Islet of Langerhans (tissue), 1 donor: ENCODE results near the gene F12.

Source experiments
- FAIRE-seq: peaks from one replicate; lab custom pipeline; 2011; peaks lifted over from hg19 to GRCh38; lab: Jason Lieb, UNC

Gene F12

DNA sequence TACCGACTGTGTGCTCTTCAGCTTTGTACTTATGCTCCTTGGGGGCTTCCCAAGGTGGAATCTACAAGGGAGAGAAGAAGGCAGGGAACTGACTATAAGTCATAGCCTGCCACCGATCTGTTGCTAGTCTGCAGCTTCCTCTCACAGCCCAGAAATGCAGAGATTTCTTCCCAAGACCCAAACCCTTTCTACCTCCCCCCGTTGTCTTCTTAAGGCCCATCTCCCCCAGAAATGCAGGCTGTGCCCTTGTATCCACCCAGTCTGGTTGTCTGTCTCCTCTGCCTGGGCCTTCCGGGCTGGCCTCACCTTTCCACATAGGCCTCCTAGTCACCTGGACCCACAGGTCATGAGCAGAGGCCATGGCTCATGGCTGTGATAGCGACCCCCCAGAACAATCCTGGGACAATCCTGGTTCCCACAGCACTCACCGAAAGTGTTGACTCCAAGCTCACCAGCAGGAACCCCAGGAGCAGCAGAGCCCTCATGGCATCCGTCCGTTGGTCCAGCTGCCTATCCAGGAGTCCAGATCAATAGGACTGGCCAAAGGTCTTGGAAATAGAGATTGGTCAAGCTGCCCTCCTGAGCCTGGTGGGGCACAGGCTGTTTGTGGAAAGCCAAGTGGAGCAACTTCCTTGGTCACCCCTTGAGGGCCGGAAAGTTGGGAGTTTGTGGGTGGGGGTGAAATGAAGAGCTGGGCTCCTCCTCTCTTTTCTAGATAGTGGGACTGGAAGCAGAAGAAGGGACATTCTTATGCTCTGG lies at the start of gene F12:
TSS of gene F12 (minus strand) at position 522 of the 759 bp plus-strand sequence. CDS start at position 485, 37 bp downstream.
- FAIRE-seq: no peak

DNA sequence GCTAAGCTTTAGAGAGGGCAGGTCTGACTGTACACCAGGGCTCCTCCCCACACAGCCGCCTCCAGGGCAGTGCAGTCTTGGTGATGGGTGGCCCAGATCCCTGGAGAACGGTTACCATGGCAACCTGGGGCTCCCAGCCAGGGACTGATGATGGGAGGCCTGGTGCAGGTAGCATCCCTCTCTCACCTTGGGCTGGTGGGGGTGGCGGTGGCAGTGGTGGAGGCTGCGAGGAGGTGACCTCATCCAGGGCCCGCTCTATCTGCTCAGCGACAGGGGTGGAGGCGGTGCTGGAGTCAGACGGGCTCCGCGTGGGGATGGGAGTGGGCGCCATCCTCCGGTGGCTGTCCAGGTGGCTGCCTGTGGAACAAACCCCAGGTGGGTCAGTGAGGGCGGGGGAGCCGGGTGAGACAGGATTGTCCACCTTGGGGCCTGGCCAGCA lies 49.6 kb upstream of the F12 start:
- no peak for FAIRE-seq

DNA sequence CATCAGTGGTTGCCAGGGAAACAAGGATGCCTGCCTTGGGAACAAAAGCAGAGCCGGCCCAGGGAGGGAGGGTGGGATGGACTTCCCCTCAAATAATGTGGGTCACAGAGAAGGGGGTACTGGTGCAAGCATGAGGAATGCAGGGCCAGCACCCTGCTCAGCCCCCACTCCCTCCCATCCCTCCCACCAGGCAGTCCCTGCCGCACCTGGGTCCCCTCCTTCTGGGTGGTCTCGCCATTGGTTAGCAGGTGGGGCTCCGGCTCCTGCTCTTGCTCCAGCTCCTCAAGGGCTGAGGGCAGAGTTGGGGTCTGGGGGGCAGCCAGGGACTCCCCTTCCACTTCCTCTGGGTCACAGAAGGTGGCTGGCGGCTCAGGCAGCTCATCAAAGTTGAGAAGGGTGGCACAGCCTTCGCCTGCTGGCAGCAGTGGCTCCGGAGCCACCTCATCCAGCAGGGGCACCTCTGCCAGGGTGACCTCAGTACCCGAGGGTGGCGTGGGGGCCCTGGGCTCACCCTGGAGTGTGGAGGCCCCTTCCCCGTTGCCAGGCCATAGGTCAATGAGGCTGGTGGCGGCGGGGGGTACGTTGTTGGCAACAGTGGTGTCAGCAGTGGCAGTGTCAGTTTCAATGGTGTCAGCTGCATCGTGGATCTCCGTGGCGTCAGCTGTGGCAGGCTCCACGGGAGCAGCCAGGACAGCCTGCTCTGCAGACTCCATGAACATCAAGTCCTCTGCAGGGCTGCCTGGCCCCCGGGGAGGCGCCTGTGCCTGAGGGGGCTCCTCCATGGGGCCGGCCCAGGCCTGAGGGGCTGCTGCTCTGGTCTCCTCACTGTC lies 48.7 kb upstream of the F12 start:
- FAIRE-seq: no peak

DNA sequence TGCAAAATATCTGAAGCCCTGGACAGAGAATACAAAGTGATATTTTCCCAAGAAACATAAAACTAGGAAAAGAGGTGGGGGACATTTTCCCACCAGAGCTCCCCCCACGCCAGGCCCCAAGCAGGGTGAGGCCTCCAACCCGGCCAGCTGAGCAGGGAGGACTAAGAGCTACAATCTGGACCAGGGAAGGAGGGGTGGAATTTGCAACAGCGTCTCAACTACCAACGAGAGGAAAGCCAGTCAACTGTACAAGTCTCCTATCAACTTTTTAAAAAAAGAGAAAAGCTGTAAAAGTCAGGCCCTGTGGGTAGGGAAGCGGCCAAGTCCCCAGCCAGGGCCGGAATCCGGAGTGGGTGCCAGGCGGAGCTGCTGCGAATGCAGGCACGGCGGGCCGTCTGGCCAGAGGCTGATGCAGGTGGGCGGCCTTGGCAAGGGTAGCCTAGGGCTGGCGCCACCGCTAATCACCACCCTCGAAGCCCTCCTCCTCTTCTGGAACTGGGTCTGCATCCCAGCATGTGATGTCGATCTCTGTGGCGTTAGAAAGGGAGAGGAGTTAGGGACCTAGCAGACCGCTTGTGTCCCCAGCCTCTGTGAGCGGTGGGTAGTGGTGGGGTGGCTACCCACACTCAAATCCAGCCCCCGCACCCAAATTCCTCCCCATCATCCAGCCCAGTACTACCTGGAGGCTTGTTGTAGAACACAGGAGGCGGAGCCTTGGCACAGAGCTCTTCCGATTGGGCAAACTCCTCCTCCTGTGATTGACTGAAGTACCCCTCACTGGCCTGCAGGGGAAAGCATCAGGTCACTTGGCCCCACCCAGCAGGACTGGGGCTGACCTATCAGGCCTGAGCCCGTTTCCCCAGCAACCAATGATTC lies 47.9 kb upstream of the F12 start:
- no peak for FAIRE-seq

DNA sequence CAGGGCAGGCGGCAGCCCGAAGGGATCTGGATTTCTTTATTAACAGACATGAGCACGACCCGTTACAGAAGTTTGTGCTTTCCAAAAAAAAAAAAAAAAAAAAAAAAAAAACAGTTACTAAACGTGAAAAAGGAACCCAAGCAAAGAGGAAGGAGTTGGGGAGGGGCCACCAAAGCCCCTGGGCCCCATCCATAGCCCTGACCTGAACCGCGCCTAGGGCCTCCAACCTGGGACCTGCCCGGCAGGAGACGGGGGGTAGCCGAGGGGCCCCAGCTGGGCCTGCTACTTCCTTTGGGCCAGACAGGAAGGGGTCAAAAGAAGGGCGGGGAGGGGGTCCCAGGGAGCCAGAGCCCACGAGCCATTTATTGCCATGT lies 47.2 kb upstream of the F12 start:
- FAIRE-seq: no peak

DNA sequence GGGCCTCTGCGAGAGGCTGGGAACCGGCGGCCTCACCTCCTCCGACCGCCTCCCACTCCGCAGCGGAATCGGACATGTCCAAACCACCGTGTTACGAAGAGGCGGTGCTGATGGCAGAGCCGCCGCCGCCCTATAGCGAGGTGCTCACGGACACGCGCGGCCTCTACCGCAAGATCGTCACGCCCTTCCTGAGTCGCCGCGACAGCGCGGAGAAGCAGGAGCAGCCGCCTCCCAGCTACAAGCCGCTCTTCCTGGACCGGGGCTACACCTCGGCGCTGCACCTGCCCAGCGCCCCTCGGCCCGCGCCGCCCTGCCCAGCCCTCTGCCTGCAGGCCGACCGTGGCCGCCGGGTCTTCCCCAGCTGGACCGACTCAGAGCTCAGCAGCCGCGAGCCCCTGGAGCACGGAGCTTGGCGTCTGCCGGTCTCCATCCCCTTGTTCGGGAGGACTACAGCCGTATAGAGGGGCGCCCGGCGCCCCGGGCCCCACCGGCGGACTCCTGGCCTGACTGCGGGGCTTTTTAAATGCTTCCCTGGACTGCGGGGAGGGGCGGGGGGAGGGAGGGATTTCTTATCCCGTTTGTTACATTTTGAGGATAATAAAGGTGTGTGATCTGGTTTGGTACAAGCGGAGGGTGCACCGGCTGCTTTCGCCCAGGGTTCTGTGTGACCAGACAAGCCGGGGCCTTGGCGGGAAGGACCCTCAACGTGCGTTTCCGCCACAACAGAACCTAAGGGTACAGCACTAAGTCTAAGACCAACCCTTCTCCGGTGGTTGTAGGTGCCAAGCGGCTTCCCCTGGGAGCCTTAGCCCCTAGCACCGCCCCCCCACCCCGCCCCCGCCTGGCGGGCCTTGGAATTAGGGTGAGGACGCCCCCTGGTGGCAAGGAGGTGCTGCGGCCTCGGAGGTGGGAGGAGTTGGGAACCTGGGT lies 46.6 kb upstream of the F12 start:
- FAIRE-seq: no peak

DNA sequence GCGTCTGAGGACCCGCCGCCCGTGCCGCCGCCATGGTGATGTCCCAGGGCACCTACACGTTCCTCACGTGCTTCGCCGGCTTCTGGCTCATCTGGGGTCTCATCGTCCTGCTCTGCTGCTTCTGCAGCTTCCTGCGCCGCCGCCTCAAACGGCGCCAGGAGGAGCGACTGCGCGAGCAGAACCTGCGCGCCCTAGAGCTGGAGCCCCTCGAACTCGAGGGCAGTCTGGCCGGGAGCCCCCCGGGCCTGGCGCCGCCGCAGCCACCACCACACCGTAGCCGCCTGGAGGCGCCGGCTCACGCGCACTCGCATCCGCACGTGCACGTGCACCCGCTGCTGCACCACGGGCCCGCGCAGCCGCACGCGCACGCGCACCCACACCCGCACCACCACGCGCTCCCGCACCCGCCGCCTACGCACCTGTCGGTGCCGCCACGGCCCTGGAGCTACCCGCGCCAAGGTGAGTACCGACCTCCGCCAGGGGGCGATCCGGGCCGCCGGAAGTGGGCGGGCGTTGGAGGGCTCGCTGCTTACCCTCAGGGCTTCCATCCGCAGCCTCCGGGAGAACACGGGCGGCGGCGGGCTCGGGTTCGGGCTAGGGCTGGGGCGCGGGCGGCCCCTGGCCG lies 45.8 kb upstream of the F12 start:
- FAIRE-seq: no peak

DNA sequence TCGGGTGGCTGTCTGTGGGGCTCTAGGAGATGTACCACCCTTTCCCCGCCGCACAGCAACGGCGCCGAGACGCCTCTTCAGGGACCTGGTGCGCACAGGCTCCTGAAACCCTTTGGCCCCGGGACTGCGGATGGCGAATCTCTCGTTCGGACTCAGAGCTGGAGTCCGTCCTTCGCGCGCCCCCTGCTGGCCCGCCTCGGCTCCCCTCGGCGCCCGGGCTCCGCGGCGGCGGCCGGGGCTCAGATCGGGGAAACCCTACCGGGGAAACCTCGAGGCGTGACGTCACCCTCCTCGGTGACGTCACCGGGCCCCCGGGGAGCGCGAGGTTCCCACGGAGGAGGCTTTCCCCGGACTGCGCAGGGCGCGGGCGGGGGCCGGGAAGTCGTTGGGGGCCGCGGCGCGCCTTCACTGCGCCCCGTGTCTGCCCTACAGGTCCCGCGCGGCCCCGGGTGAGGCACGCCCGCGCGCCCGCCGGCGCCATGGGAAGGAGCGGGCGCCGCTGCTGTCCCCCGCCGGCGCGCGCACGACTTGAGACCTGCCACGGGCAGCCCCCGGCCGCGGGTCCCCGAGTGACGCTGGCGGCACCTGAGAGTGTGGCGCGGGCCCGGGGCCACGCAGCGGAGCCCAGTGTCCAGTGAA lies 45.2 kb upstream of the F12 start:
- FAIRE-seq: no peak

DNA sequence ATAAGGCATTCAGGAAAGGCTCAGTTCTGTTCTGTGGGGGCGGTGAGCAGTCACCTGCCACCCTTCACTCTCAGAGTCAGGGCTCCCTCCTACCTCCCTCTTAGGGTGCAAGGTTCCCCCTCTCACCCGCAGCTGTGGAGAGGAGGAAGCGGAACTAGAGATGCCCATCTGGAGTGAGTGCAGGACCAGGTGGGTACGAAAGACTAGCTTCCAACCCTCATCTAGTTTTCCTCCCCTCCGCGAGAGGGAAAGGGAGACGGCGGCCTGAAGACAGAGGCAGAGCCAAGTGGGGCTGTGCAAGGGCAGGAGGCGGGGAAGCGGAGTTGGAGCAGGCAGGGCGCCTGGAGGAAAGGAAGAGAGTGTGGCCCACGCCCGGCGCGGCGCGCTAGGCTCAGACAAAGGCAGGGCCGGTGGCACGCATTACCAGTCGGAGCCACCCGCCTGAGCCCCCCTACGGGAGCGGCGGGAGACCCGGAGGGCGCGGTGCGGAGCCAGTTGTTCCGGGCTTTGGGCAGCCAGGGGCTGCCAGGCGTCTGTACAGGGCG lies 44.6 kb upstream of the F12 start:
- no peak for FAIRE-seq

DNA sequence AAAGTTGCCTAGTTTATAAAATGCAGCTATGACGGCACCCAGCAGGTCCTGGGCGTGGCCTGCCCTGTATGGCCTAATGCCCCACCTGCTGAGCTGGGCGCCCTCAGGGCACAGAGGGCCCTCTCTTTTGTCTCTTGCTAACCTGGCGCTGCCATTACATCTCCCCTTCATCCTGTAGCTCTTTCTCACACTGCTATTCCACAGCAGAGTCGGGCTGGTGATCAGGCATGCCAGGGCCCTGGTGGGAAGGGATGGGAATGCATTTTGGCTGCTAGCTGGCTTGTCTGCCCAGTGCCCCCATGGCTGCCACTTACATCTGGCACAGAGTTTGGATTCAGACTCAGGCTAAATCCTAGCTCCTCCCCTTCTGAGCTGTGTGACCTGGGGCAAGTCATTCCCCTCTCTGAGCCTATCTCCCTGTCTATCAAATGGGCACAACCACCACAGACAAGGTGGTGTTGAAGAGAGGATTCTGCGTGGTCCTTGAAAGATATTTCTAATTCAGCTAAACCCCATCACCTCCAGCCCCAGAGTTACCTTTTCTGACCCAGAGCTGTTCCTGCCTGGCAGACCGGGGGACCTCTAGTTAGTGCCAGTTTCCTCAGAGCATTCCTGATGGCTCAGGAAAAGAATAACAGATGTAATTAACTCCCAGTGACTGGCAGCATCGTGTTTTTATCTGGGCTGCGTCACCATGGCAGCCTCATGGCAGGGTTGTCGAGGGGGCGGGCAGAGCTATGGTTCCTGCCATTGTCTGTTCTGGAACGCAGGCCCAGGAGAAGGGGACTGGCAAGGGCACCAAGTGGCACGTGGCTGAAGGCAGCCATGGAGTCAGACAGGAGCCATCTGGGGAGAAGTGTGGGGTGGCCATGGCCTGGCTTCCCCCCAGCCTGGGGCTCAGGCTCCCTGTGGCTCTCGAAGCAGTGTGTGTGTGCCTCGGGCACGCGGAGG lies 43.6 kb upstream of the F12 start:
- FAIRE-seq: no peak

DNA sequence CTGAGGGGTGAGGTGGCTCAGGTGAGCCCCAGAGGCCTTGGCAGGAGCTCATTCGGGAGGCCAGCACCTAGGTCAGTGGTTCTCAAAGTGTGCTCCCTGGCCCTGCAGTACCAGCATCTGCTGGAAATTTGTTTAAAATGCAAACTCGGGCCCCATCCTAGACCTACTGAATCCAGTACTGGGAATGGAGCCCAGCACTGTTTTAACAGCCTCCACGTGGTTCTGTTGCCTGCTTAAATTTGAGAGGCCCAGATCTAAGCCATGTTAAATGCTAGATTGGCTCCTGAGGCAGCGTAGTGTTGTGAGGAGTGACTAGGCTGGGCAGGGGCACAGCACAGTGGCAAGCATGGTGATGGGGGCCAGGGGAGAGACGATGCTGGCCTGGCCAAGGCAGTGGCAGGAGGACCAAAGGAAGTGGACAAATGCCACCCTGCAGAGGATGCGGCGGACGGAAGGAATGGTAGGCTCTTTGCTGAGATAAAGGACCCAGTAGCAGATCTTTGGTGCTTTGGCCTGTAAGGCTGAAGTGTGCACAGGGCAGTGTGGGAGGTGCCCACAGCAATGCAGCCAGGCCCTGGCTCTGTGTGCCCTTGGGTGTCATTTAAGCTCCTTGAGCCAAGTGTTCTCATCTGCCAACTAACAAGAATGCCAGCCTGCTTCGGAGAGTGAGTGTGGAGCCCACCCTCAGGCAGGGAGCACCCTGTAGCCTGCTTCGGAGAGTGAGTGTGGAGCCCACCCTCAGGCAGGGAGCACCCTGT lies 41.5 kb upstream of the F12 start:
- no peak for FAIRE-seq

DNA sequence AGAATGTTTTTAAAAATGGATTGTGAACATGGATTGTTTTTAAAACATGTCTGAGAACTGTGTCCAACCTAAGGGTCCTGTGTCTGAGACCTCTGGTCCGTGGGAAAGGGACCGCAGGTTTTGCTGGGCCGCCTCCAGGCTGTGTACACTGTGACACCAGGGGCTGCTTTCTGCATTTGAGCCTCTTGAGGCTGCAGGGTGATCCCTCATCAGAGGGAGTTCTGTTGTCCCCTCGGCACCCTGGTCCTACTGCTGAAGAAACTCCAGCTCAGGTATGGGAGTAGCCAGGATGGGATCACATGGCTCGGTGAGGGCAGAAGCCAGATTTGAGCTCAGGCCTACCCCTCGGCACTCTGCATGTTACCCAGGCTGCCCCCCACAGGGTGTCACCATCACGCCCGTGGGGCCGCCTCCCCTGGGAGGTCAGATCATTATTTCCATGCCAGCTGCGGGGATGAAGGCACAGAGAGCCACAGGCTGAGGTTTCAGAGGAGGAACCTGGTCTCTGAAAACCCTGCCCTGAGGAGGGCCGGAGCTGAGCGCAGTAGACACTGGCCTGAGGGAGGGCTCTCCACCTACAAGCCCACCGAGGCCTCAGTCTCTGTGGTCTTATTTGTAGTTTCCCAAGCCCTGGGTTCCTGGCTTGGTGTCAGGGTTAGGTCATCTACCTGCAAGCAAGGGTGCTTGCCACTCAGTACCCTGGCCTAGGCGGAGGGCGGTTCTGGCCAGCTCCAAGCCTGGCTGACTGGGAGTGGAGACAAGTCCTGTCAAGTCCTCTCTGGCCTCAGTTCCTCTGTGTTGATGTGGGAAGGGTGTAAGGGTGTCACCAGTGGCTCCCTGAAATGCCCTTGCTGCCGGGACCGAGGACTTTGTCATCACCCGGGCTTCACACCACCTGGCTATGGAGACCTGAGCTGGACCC lies 40.0 kb upstream of the F12 start:
- no peak for FAIRE-seq

DNA sequence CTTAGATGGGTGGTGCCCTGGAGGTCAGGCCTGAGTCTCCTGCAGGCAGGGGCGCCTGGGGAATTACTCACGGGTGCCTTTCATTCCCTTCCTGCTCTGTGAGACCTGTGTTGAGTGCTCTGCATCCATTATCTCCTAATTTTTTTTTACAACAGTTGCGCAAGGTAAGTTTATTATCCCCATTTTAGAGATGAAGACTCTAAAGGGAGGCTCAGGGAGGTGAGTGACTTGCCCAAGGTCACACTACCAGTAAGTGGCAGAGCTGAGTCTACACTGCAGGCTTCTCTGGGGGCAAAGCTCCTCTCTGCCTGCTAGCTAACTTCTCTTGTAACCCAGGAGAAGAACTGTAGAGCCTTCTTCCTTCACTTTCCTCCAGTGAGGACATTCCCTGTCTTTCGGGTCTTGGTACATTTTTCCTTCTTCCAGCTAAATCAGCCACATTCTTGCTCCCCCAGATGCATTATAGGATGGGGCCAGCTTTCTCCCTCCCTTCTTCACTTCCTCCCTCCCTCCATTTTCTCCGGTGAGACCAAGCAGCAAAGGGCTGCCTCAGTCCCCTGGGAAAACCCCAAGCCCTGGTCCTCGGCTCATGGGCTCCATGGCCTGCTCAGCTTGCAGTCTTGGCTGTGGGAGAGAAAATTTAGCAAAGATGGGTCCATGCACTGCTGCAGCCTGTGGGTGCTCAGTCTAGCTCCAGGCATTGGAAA lies 39.0 kb upstream of the F12 start:
- FAIRE-seq: no peak

DNA sequence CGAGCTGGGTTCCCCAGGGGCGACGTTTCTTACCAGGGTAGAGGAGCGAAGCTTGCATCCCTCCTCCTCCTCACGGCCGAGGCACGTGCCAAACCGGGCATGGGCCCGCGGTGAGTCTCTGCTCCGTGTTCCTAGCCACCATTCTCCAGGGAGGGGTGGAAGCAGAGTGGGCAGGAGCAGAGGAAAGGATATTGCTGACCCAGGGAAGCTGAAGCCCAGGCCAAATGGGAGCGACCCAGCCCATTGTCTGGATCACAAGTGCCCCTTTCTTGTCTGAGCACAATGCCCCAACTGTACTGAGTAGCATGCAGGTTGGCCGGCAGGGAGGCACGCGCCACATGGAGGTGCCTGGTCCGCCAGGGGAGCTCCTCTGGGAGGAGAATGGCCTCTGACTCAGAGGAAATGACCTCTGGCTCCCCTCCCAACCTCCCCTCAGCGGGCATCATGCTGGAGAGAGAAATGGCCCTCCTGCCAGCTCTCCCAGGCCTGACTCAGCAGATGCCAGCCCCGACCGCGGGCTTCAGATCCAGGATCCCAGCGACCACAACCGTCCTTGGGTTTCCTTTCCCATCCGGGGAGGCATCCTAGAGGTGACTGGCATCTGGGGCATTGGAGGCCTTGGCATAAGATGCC lies 38.4 kb upstream of the F12 start:
- no peak for FAIRE-seq

DNA sequence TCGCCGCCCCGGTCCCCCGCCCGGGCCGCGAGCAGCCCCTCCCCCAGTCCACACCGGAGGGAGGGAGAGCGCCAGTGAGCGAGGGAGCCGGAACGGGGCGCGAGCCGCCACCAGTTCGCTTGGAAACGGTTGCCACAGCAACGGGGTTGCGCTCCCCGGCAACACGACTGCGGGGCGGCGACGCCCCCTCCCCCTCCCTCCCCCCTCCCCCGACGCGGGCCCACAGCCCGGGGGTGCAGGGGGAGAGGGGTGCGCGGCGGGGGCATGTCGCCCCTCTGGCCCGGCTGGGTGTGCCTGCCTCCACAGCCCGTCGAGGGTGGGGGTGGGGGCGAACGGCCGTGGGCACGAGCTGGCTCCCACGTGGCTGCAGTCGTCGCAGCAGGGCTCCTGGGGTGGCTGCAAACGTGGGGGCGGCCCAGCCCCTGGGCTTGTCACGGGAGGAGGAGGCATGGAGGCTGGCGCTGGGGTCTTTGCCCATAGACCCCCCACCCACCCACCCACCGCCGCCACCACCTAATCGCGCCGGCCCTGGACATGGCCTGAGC lies 37.8 kb upstream of the F12 start:
- no peak for FAIRE-seq
